HepG2 (cell line): ENCODE data around the gene MAP3K4. TPM values are rescaled to one million over a fixed set of nuclear protein-coding genes. Genes with fewer than 3 reads are reported as not detected.

ENCODE experiments used
- ATAC-seq: fragments of 200-7000 bp; cut with Tn5 transposase; 3 replicates; pipeline ENCODE4 v1.9.1; 2020; ENCODE audit warnings: mild to moderate bottlenecking, moderate library complexity
- BruUV-seq: library from RNA; stranded (reverse); fragments of 400-500 nt; replicated peaks from 2 replicates; lab custom pipeline; 2021; lab: Mats Ljungman, UMichigan
- CTCF ChIA-PET: fragments of 300-600 bp; formaldehyde crosslinking; extraction: SDS; loops from one replicate; lab custom pipeline; 2021; ENCODE audit warnings: low total read pairs, inconsistent platforms, low intra/inter-chr PET ratio; lab: Yijun Ruan, JAX
- POLR2A ChIA-PET: fragments of 350-600 bp; sonication (Branson Sonifier 250); formaldehyde crosslinking; loops from one replicate; lab custom pipeline; 2020; ENCODE audit warnings: antibody characterized with exemption, inconsistent platforms; lab: Yijun Ruan, JAX
- DNase-seq: peaks from one replicate; pipeline ENCODE4 v3.0.0-alpha.2; 2015; ENCODE audit warnings: low spot score
- FAIRE-seq: peaks from 3 replicates; lab custom pipeline; 2011; peaks lifted over from hg19 to GRCh38; lab: Jason Lieb, UNC
- H2AFZ ChIP-seq: one replicate; pipeline ENCODE4 v1.6.1; 2011; ENCODE audit warnings: low read length, inconsistent platforms
- H3K27ac ChIP-seq: fragments of 300-600 bp; 3 replicates; pipeline ENCODE4 v1.8.0; 2011; ENCODE audit warnings: mixed run types, mild to moderate bottlenecking, mixed read lengths, low read length, inconsistent platforms; ENCODE audit not compliant: insufficient read depth; ENCODE audit errors: extremely low read length
- H3K27me3 ChIP-seq, 2 experiments: fragments of 200-600 bp in 1 of 2; 2 replicates in 1 of 2; 3 replicates in 1 of 2; pipeline versions ENCODE4 v1.6.0 to v1.8.0; 2011; ENCODE audit warnings: low read length in 2 of 2, mild to moderate bottlenecking in 2 of 2, moderate library complexity in 2 of 2, inconsistent platforms in 1 of 2; ENCODE audit not compliant: insufficient read depth in 2 of 2, control insufficient read depth in 1 of 2
- H3K36me3 ChIP-seq, 2 experiments: fragments of 200-600 bp in 1 of 2; replicated peaks in 1 of 2; 2 replicates in 1 of 2; 3 replicates in 1 of 2; pipeline versions ENCODE4 v1.5.1 to v1.8.0; 2011; ENCODE audit warnings: low read length in 2 of 2, inconsistent platforms in 1 of 2; ENCODE audit not compliant: insufficient read depth in 2 of 2, control insufficient read depth in 1 of 2
- H3K4me1 ChIP-seq: 2 replicates; pipeline ENCODE4 v1.5.1; 2012; ENCODE audit warnings: low read length, inconsistent platforms; ENCODE audit not compliant: insufficient read depth
- H3K4me2 ChIP-seq: 2 replicates; pipeline ENCODE4 v1.6.0; 2011; ENCODE audit warnings: low read depth, low read length, inconsistent platforms
- H3K4me3 ChIP-seq, 3 experiments: fragments of 200-600 bp in 1 of 3; sonication (generic), shearing (Covaris generic) in 1 of 3; replicated peaks in 1 of 3; 2 replicates each; pipeline ENCODE4 v1.5.1; 2011 to 2016; ENCODE audit warnings: low read length in 3 of 3, inconsistent platforms in 2 of 3, low read depth in 2 of 3, mild to moderate bottlenecking in 2 of 3, control low read depth in 1 of 3, mixed read lengths in 1 of 3; ENCODE audit not compliant: insufficient read depth in 1 of 3
- H3K79me2 ChIP-seq: one replicate; pipeline ENCODE4 v1.6.1; 2011; ENCODE audit warnings: low read length, inconsistent platforms; ENCODE audit not compliant: insufficient read depth
- H3K9ac ChIP-seq: 2 replicates; pipeline ENCODE4 v1.6.0; 2011; ENCODE audit warnings: mild to moderate bottlenecking, low read depth, low read length, inconsistent platforms; ENCODE audit not compliant: insufficient read depth
- H3K9me3 ChIP-seq: 2 replicates; pipeline ENCODE4 v1.5.1; 2012; ENCODE audit warnings: mild to moderate bottlenecking, low read length
- H4K20me1 ChIP-seq: 2 replicates; pipeline ENCODE4 v1.6.0; 2011; ENCODE audit warnings: inconsistent platforms, mild to moderate bottlenecking, low read length, moderate library complexity; ENCODE audit not compliant: insufficient read depth
- MBD4 ChIP-seq: IDR thresholded peaks from 2 replicates; pipeline ENCODE4 v1.6.1; 2012; ENCODE audit warnings: low read length, inconsistent platforms, borderline replicate concordance
- NRL ChIP-seq: sonication (generic); formaldehyde crosslinking; IDR thresholded peaks from 2 replicates; pipeline ENCODE4 v1.5.0; 2020; ENCODE audit warnings: missing genetic modification reagents, mild to moderate bottlenecking, moderate library complexity, borderline replicate concordance
- PHF21A ChIP-seq: sonication (generic); formaldehyde crosslinking; IDR thresholded peaks from 2 replicates; pipeline ENCODE4 v1.5.0; 2020; ENCODE audit warnings: mild to moderate bottlenecking, missing genetic modification reagents
- POGZ ChIP-seq: sonication (generic); formaldehyde crosslinking; IDR thresholded peaks from 2 replicates; pipeline ENCODE4 v1.4.0; 2020; ENCODE audit warnings: mild to moderate bottlenecking, missing genetic modification reagents
- RXRB ChIP-seq: IDR thresholded peaks from 2 replicates; pipeline ENCODE4 v1.6.1; 2016; ENCODE audit warnings: borderline replicate concordance, missing genetic modification reagents, missing compliant biosample characterization
- SPEN ChIP-seq: sonication (generic); formaldehyde crosslinking; IDR thresholded peaks from 2 replicates; pipeline ENCODE4 v1.5.1; 2020; ENCODE audit warnings: low read depth, mild to moderate bottlenecking, missing genetic modification reagents
- XRCC5 ChIP-seq: fragments of 200-400 bp; formaldehyde crosslinking; optimal IDR thresholded peaks from 2 replicates; pipeline ENCODE3; 2017; ENCODE audit warnings: mild to moderate bottlenecking, low read length
- ZNF142 ChIP-seq: sonication (generic); formaldehyde crosslinking; IDR thresholded peaks from 2 replicates; pipeline ENCODE4 v1.4.0; 2020; ENCODE audit warnings: missing genetic modification reagents
- ZNF703 ChIP-seq: sonication (generic); formaldehyde crosslinking; IDR thresholded peaks from 2 replicates; pipeline ENCODE4 v1.5.1; 2020; ENCODE audit warnings: missing genetic modification reagents, mild to moderate bottlenecking, moderate library complexity, borderline replicate concordance
- WGBS: methylation state at CpG from one replicate; pipeline ENCODE4 v1.1.6; 2017; ENCODE audit warnings: low lambda C conversion rate; 5-methylcytosine and 5-hydroxymethylcytosine counted together
- in situ Hi-C: cut with HindIII; loops from 2 replicates; pipeline ENCODE4 v1.10.0; 2017; ENCODE audit warnings: low pct_unique_long_range_greater_than_20kb; ENCODE audit not compliant: extremely low pct_ligation_motif_present
- intact Hi-C: fragments of 100-400 bp; cut with micrococcal nuclease; formaldehyde crosslinking; loops from one replicate; pipeline ENCODE4 v1.10.0; 2022; ENCODE audit not compliant: unreplicated experiment
- polyA plus RNA-seq, 8 experiments: library from polyadenylated mRNA; depleted of rRNA in 3 of 8; stranded (reverse) in 7 of 8; unstranded in 1 of 8; fragments of >200 nt; fragmentation: Illumina TruSeq in 4 of 8; extraction: Trizol in 4 of 8; gene quantifications; 2 replicates each; pipeline versions ENCODE4 v1.2.1 to v1.2.3, GENCODE V29; 2011 to 2016; ENCODE audit warnings: low read depth in 4 of 8, missing spikeins in 1 of 8, mixed read lengths in 1 of 8; ENCODE audit not compliant: insufficient read depth in 1 of 8
- total RNA-seq, 5 experiments: library from RNA; depleted of rRNA; stranded (reverse); fragments of >200 nt; fragmentation: Illumina TruSeq; extraction: Trizol; gene quantifications; 2 replicates each; pipeline ENCODE4 v1.2.3, GENCODE V29; 2016; ENCODE audit warnings: low read depth in 1 of 5
- TF ChIP-seq, protein P1 (sequence below): sonication (generic); IDR thresholded peaks from 2 replicates; pipeline ENCODE4 v1.6.1; 2016; ENCODE audit warnings: low read depth, borderline replicate concordance
- TF ChIP-seq, protein P2 (sequence below): IDR thresholded peaks from 2 replicates; pipeline ENCODE4 v1.6.1; 2016; ENCODE audit warnings: mild to moderate bottlenecking

The MAP3K4 gene
- total and polyA plus RNA-seq, 2 of the 13 experiments (the other 11 are each of a cell fraction or from before 2014, with no cell fraction given): 12.9 to 33.6 TPM

DNA sequence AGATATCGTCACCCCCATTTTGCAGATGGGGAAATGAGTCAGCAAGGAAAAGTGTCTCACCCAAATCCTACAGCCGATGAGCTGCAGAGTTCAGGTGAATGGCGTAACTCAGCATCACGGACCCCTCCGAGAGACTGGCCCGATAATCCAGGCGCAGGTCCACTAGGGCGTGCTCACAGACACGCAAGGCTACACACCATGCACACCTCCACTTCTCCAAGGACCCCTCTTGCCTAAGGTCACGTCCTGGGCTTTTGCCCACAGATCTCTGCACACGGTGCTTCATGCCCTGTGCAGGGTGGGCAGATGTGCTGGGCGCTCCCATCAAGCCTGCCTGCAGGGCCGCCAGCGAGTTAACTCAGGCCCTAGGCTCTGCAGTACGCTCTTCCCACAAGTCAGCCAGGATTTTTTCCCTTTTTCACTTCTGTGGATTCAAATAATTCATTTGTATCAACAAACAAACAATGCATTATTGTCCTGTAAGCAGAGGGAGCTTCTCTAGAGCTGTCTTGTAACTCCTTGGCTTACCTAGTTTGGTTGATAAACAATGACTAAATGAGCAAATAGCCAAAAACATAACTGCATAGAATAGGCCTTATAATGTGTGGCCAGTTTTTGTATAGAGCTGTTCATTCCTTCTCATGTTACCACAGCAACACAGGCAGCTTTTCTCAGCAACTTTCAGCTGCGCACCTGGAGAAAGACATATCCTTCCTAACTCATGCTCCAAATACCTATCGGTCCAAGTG lies 143.2 kb downstream of the MAP3K4 start (continued):
- no peak for TF ChIP-seq ZNF142 (CRISPR knock-in tag)

GRCh38 chr6:161135695-161136591 lies 144.4 kb downstream of the MAP3K4 start:
- in situ Hi-C loops: no loop called here
- TF ChIP-seq POGZ (CRISPR knock-in tag) (peak; percentile 24; the same call in 1 of the 2 replicates), RXRB (peak; percentile 43; the same call in 1 of the 2 replicates), ZNF703 (CRISPR knock-in tag) (no peak), PHF21A (CRISPR knock-in tag) (peak; percentile 59; the same call in 1 of the 2 replicates), SPEN (CRISPR knock-in tag) (no peak), XRCC5 (no peak), MBD4 (no peak), NRL (0 out of 2 replicates have a peak, but pooled peaks have one; percentile 37)
- TF ChIP-seq, protein P1, sequence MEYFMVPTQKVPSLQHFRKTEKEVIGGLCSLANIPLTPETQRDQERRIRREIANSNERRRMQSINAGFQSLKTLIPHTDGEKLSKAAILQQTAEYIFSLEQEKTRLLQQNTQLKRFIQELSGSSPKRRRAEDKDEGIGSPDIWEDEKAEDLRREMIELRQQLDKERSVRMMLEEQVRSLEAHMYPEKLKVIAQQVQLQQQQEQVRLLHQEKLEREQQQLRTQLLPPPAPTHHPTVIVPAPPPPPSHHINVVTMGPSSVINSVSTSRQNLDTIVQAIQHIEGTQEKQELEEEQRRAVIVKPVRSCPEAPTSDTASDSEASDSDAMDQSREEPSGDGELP: peak; percentile 28; the same call in 1 of the 2 replicates
- TF ChIP-seq, protein P2, sequence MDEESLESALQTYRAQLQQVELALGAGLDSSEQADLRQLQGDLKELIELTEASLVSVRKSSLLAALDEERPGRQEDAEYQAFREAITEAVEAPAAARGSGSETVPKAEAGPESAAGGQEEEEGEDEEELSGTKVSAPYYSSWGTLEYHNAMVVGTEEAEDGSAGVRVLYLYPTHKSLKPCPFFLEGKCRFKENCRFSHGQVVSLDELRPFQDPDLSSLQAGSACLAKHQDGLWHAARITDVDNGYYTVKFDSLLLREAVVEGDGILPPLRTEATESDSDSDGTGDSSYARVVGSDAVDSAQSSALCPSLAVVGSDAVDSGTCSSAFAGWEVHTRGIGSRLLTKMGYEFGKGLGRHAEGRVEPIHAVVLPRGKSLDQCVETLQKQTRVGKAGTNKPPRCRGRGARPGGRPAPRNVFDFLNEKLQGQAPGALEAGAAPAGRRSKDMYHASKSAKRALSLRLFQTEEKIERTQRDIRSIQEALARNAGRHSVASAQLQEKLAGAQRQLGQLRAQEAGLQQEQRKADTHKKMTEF: peak; percentile 19; the same call in 1 of the 2 replicates

More at GRCh38 chr6:161135695-161136591, 144.4 kb downstream of the MAP3K4 start:
- ATAC-seq: peak; percentile 61
- ChIA-PET CTCF (no interaction called here), POLR2A (no interaction called here)
- no TSS peak for BruUV-seq
- H4K20me1 ChIP-seq: no peaks in the 10 kb centered on the region
- peaks cover 0 to 1% of the 10 kb centered on the region in 2 experiments; a peak in 1 of 5 replicates for H3K36me3 ChIP-seq
- no peaks in the 10 kb centered on the region for H3K79me2 ChIP-seq
- H3K4me2 ChIP-seq: peak overlapping the region; percentile 57
- peaks cover 31% of the 10 kb centered on the region for H3K4me1 ChIP-seq
- H3K27ac ChIP-seq: peak overlapping the region; percentile 30
- DNase-seq: peak; percentile 64
- no peaks in the 10 kb centered on the region for H3K9me3 ChIP-seq
- no peak overlapping the region for H3K4me3 ChIP-seq
- H3K27me3 ChIP-seq: no peaks in the 10 kb centered on the region
- no peak overlapping the region for H2AFZ ChIP-seq
- intact Hi-C loops: no loop called here
- 55% methylated on average over 22 of the region's 23 CpGs for WGBS
- FAIRE-seq: peak; percentile 94
- no peak overlapping the region for H3K9ac ChIP-seq
